Cerebellar nuclear complex (tissue), 1 donor: ENCODE data around the gene SLC5A8.

Experiments
- DNase-seq, 2 experiments: peaks; one replicate each; lab custom pipeline; 2025; lab: John Stamatoyannopoulos, UW

Gene SLC5A8, protein sequence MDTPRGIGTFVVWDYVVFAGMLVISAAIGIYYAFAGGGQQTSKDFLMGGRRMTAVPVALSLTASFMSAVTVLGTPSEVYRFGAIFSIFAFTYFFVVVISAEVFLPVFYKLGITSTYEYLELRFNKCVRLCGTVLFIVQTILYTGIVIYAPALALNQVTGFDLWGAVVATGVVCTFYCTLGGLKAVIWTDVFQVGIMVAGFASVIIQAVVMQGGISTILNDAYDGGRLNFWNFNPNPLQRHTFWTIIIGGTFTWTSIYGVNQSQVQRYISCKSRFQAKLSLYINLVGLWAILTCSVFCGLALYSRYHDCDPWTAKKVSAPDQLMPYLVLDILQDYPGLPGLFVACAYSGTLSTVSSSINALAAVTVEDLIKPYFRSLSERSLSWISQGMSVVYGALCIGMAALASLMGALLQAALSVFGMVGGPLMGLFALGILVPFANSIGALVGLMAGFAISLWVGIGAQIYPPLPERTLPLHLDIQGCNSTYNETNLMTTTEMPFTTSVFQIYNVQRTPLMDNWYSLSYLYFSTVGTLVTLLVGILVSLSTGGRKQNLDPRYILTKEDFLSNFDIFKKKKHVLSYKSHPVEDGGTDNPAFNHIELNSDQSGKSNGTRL

DNA sequence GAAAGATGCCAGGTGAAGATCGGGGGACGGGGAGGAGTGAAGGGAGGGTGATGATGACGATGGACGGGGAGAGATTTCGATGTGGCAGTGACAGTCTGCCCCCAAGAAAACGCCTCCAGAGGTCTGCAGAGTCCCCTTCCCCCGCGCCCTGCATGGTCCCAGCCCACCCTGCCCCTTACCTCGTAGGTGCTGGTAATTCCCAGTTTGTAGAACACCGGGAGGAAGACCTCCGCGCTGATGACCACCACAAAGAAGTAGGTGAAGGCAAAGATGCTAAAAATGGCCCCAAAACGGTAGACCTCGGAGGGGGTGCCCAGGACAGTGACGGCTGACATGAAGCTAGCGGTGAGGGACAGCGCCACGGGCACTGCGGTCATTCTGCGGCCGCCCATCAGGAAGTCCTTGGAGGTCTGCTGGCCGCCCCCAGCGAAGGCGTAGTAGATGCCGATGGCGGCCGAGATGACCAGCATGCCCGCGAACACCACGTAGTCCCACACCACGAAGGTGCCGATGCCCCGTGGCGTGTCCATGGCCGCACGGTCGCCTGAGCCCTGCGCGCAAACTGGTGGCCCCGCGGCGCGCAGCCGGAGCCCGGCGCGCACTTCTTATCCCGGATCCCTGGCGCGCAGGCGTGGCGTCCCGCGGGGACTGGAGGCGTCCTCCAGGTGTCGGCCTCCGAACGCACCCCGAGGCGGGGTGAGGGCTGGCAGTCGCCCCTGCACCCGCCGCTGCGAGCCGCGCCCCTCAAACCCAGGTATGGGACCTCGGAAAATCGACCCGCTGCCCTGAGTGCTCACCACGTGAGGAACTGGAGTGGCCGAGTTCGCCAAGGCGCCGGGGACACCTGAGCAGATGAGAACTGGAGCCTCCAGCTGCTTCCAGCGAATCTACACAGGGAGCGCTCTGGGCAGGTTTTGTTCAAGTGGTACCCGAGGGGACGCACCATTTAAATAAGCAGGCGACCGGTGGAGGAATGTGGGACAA, at the start of gene SLC5A8:
Gene SLC5A8 (minus strand): TSS at position 920 of the 984 bp plus-strand sequence. CDS start 390 bp downstream, at position 530.
- no peak for DNase-seq

DNA sequence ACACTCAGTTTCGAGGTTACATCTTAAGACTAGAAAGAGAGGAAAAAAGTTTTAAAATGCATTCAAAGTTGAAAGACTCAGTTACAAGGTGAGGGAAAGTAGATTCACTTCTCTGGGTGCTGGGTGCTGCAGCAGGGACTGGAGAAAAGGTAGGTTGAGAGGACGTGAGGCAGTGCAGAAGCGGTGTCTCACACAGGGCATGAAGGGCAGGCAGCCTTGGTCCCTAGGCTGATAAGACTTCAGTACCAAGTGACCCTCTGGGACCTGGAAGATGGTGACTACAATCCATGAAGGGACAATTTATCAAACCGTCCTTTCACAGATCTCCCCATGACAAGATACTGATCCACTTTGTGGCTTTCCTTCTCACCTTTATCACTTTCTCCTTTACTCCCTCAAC, 47.3 kb upstream of the SLC5A8 start:
- no peak for DNase-seq

DNA sequence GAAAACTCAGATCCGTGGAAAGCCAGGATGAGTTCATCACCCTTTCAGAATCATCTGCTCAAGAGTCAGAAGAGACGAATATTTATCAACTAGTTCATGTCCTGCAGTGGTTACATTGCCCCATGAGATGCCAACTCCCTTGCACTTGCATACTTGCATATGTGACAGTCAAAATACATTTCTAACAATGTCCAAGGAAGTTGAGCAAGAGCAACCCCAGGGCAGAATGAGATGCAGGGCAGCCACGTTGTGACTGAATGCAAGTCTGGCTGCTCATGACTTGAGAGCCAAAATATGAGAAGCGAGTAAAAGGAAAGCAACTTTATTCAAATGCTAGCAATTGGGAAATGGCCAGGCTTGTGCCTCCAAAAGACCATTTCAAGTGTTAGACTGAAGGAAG, 46.2 kb upstream of the SLC5A8 start:
- DNase-seq = no peak

DNA sequence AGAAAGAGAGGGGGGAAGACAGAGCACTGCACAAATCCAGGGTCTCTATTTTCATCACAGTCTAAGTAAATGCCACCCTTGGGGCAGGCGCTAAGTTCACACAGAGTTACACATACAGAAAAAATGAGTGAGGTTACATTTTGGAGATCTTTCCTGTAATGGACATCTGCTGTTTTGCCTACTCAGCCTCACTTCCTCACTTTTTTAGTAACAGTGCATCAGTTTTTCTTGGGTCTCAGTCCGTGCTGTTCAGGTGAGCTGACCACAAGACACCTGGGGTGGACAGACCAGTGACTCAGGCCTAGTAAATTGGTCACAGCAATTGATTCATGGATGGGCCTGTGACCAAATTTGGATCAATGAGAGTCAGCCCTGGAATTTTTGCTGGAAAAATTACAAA, 33.6 kb upstream of the SLC5A8 start:
- no peak for DNase-seq

DNA sequence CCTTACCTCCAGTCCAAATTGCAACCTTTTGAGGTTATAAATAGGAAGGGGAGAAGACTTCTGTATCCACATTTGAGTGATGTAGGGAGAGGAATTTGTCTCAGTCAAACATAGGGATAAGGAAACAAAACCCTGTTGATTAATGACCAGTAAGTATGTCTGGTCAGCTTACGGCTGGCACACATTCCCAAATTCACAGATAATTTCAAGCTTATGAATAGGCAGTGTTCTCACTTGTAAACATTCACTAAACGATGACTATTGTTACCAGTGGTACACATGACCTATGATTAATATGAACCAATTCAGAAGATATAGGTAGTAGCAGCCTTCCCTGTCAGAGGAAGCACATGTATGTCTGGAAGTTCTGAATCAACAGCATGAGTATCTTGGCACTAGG, 33.0 kb upstream of the SLC5A8 start:
- no peak for DNase-seq

DNA sequence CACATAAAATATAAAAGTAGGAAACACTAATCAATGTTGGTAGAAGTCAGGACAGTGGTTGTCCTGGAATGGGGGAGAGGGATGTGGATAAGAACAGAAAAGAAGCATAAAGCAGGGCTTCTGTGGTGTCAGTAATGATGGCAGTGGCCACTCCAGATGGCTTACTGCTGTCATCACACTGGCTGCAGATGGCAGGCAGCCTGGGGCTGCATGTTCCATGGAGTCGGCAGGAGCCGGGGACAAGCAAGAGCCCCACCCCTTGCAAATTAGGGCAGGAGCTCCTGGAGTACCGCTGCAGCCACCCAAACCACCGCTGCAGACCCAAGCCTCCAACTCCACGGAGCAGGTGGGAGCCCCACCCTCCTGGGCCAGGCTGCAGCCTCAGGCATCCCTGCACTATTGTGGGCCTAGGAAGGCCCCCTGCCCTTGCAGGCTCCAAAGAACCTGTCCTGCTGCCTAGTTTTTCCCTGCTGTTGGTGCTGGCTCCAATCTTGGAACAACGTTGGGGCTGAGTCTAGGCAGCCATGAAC, 28.8 kb upstream of the SLC5A8 start:
- DNase-seq = no peak

DNA sequence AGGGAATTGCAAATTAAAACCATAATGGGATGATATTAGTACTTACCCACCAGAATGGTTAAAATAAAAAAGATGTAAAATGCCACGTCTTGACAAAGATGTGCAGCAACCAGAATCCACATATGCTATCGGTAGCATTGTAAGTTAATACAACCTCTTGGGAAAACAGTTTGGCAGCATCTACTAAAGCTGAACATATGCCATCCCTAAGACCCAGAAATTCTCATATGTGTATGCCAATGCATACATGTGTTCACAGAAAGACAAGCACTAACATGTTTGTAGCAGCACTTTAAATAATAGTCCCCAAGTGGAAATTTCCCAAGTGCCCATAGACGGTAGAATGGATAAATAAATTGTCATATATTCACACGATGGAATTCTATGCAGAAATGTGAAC, 28.3 kb upstream of the SLC5A8 start:
- DNase-seq = no peak

DNA sequence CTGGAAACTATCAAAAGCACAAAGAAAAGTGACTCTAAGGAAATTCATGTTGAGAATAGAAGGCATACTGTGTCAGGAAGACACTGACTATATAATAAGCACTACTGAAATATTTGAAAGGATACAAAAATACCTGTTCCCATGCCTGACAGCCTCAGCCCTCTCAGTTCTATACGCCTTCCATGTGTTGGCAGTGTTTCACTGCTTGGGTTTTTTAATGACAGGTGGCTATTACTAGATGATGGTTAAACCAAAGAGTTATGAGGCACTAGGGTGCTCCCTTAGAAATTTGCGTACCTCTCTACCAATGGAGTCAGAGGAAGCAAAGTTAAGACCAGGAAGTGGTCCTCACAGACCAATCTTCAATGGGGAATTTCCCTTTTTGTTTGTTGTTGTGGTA, 25.6 kb upstream of the SLC5A8 start:
- no peak for DNase-seq

DNA sequence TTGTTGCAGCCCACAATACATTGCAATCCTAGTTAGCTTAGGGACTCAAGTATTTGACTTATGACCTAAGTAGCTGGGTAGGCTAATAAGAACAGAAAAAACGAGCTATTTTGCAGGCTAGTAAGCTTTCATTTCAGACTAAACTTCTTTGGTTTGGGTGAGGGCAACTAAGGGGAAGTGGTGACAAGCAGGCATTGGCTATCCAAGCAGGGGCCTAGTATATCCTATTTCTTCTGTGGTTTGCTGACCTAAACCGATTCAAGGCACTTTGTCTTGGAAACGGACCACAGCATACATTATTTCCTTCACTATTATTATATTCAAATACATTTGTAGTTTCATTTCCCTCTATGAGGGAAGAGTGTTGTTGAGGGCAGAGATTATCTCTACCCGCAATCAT, 21.6 kb upstream of the SLC5A8 start:
- no peak for DNase-seq

DNA sequence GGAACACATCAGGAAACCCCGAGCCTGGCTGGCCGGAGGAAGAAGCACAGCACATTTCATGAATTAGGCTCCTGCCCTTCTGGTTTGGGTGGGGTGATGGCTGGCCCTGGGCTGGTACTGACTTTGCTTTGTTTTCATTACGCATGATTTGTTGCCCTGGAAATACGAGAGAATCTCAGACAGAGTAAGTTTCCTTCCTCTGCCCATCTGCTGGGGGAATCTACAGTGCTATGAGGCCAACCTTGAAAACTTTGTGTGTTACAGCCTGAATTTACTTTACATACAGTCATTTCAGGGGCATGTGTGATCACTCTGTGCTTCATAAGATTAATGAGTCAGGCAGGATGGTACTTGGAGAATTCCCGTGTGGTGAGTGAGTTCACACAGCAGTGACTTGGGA, 20.5 kb upstream of the SLC5A8 start:
- no peak for DNase-seq

DNA sequence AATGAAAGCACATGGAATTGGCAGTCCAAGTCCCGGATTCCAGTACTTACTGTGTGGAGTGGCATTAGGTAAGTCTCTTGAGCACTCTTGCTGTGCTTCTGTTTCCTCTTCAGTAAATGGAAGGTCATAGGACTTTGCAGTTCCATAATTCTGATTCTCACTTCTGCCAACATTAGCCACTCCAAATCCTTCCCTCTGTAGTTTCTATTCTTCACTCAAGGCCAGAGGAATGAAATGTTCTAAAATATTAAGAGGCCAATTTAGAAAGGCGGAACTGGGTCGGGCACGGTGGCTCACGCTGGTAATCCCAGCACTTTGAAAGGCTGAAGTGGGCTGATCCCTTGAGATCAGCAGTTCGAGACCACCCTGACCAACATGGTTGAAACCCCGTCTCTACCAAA, 19.8 kb upstream of the SLC5A8 start:
- no peak for DNase-seq

DNA sequence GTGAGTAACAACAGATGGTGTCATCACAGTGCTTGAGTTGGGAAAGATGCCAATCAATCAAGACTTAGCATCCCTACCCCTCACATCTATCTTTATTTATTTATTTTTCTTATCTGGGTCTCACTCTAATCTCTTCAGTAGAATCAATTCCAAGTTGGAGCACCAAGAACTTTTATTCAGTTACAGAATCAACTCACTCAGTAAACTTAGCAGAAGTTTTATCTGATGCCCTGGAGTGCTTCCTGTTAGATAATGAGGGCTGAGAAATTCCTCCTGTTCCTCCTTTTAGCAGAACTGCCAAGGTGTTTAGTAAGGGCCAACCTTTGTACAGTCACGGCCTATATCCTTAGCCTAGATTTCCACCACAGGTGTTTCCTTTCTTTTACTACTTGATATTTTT, 11.3 kb upstream of the SLC5A8 start:
- DNase-seq = no peak

DNA sequence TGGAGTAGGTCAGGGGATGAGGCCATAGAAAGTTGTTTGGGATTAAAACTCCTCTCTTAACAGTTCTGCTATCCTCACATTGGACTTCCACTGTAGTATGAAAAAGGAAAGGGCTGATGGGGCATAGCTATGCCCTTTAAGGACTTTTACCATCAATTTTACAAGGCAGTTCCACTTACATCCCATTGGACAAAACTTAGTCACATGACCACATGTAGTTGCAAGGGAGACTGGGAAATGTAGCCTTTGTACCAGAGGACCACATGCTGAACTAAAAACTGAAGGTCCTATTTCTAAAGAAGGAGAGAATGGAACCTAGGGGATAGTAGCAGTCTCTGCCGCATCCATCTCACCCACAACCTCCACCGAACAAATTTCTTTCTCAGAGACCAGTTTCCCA, 6.8 kb upstream of the SLC5A8 start:
- no peak for DNase-seq

DNA sequence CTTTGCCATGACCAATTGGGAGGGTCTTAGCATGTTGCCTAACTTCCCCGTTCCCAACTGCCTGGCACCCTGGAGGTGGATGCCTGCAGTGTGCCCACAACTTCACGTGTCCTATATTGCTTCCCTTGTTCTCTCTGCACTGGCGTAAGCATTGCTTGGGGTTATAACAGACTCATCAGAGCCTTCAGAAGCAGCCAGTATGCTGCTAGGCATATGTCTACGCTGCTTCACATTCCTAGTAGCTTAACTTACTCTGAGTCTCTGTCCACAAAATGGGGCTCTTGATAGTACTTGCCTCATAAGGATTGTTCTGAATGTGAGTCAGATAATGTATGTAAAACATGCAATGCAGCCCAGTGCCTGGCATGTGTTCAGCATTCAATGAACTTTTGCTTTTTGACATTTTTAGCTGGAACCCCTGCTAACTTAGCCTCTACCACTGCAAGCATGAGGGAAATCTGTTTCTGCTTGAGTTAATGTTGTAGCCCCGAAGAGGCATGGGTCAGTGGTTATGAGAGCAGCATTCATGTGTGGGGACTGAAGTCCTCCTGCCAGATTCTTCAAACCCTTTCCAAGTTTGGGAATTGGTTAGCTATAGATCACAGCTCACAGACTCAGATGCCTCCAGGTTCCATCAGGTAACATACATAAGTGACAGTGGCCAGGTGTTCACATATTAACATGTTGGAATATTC, 2.8 kb downstream of the SLC5A8 start:
- DNase-seq = no peak

DNA sequence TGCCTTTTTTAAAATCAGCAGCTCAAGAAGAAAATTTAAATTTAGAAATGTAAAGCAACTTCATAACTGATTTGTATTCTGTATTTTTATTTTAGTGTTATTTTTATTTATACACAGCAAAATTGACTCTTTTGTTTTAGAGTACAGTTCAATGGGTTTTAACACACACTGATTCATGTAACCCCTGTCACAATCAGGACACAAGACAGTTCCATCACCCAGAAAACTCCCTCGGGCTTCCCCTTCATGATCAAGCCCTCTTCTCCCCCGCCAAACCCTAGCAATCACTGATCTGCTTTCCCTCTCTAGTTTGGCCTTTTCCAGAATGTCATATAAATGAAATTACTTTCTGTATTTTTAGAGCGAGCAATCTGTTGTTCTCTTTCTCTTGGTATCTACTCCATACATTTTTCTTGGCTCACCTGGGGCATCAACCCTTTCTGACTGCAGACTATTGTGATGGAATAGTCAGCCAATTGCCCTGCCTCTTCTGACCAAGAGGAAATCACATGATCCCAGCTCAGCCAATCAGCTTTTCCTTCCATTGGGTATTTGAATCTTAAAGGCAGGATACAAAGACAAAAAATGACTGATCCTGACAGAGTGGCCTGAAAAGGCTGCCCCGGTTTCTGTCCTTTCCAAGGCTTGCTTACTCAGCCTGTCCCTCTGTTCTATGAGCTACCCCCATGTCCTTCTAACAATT, 5.3 kb downstream of the SLC5A8 start:
- DNase-seq = no peak

DNA sequence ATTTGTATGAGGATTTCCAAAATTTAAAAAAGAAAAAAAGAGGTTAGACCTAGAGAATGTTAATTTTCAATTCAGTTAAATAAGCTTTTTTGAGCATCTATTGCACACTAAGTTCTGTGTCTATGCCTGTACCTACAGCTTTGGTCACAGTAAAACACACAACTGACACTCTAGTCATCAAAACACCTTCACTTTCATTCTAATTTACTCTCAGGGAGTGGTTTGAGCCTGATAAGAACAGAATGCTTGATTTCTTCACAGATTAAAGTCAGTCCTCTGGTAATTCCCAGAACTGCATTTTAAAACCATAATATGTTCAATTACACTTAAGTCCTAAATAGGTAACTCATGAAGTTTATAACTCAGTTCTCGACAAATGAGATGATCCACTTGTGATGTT, 9.2 kb downstream of the SLC5A8 start:
- no peak for DNase-seq

DNA sequence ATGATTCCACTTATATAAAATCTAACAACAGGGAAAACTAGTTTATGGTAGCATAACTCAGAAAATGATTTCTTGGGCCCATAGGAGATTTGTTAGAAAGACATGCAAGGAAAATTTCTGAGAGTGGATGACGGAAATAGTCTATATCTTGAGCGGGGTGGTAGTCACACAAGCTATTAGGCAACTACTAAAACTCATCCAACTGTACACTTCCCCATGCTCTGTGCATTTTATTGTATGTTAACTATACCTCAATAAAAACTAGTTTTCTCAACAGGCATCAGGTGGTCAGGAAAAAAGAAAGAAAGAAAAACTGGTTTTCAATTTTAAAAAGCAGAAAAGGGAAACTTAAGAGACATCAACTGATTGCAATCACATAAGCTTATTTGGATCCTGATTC, 9.9 kb downstream of the SLC5A8 start:
- no peak for DNase-seq

DNA sequence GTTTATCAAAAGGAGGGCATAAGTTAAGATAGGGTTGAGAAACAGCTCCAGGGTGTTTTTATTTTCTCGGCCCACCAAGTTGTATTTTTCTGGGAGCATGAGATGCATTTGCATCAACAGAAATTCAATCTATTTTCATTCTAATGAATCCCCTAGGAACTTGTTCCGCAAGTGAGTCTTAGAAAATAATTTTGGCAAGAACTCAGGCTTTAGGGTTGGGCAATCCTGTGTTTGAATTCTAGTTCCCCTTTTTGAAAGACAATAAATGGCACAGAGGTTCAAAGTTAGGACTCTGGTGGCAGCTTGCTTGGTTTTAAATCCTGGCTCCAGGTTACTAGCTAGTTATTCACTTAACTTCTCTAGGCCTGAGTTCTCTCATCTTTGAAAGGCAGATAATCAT, 23.7 kb downstream of the SLC5A8 start:
- DNase-seq = no peak

DNA sequence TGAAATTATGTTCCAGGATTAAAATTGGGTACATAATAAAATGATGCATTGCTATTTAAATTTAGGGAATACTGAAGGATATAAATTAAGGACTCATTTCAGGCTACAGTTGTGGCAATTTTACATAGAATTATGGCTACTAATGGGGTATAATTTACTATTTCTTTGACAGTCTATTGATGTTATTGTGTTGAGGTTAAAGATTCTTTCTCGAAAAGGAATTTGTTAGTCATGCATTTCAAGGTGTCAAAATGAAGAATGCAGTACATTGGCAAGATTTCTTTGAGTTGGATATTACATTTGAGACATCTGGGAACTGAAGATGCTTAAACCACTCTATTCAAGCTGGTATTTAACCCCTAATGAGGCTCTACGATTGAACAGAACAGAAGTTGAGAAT, 28.3 kb downstream of the SLC5A8 start:
- DNase-seq = no peak

DNA sequence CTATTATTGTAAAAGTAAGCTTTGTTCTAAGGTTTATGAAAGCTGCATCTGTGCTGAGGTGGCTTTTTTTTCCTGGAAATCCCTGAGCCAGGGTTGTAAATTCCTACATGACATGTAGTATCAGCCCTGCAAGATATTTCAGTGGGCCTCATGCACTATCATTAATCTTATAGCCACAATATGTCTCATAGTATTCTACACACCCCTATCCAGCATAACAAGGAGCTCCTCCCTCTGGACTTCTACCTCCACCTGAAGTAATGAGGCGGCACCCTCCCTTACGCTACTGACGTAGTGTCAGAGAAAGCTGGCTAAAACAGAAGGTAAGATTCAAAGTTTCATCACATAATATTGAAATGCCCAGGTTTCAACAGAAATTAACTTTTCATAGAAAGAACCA, 35.5 kb downstream of the SLC5A8 start:
- DNase-seq = no peak

DNA sequence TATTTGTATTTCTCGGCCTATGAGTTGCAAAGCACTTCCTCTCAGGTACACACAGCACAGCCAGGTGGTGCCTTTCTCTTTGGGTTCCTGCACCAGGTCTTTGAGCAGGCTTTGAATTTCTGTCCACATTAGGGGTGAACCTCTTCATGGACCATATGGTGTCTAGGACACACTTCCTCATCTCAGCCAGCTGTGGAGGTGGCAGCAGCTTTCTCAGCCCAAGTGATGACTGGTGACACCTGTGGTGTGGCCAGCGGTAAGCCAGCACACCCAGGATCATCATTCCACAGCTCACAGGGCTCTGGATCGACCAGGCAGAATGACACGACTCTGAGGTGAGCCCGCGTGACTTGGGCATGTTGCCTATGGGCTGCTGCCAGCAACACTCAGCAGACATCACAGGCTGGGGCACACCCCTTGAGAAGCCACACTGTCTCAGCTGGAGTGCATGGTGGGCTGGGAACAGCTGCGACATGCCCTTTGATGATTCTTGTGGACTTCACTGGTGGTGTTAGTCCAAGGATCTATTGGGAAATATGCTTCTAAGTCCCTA, 36.8 kb downstream of the SLC5A8 start:
- DNase-seq = no peak
